SH-SY5Y (cell line): Measurements from ENCODE around the gene FCN1.

Source experiments
- GATA2 ChIP-seq: IDR thresholded peaks from 2 replicates; pipeline ENCODE4 v1.6.1; 2011; ENCODE audit warnings: mild to moderate bottlenecking, low read depth, low read length
- GATA3 ChIP-seq: IDR thresholded peaks from 2 replicates; pipeline ENCODE4 v1.6.1; 2011; ENCODE audit warnings: low read depth, mild to moderate bottlenecking, low read length, moderate library complexity

FCN1 gene

GRCh38 chr9:134959126-134959970, 41.6 kb upstream of the FCN1 start:
- TF ChIP-seq GATA2 (no peak), GATA3 (no peak)

GRCh38 chr9:134957945-134958227, 40.2 kb upstream of the FCN1 start:
- no peak for TF ChIP-seq GATA3
- TF ChIP-seq GATA2: no peak

GRCh38 chr9:134957165-134957944, 39.6 kb upstream of the FCN1 start:
- TF ChIP-seq GATA2 (no peak), GATA3 (no peak)

- TF ChIP-seq GATA3: no peak
- no peak for TF ChIP-seq GATA2
Observed at GRCh38 chr9:134955801-134956200, 38.1 kb upstream of the FCN1 start.

- no peak for TF ChIP-seq GATA3
- no peak for TF ChIP-seq GATA2
Observed at GRCh38 chr9:134955156-134955555, 37.4 kb upstream of the FCN1 start.

GRCh38 chr9:134951994-134952393, 34.3 kb upstream of the FCN1 start:
- TF ChIP-seq GATA2: no peak

GRCh38 chr9:134951461-134951860, 33.7 kb upstream of the FCN1 start:
- TF ChIP-seq GATA2 (no peak), GATA3 (no peak)

- TF ChIP-seq GATA2 (no peak), GATA3 (no peak)
Observed at GRCh38 chr9:134950386-134951210, 32.9 kb upstream of the FCN1 start.

- TF ChIP-seq GATA3 (no peak), GATA2 (no peak)
Observed at GRCh38 chr9:134949681-134950385, 32.1 kb upstream of the FCN1 start.

GRCh38 chr9:134948149-134948548, 30.4 kb upstream of the FCN1 start:
- TF ChIP-seq GATA2 (no peak), GATA3 (no peak)

- TF ChIP-seq GATA2: no peak
- TF ChIP-seq GATA3: no peak
Observed at GRCh38 chr9:134947265-134947955, 29.7 kb upstream of the FCN1 start.

GRCh38 chr9:134946663-134947062, 29.0 kb upstream of the FCN1 start:
- TF ChIP-seq GATA3 (no peak), GATA2 (no peak)
